Psoas muscle (tissue), 8 donors: ENCODE results near the gene LRCH4. TPM values are rescaled to one million over a fixed set of nuclear protein-coding genes. Genes with fewer than 3 reads are reported as not detected.

Source experiments
- ATAC-seq, 4 donors: fragments of 200-7000 bp; cut with Tn5 transposase; one replicate each; pipeline ENCODE4 v1.9.1; 2020; ENCODE audit warnings: moderate library complexity in 3 of 4, mild to moderate bottlenecking in 2 of 4
- DNase-seq, 2 donors: peaks; one replicate each; pipeline ENCODE4 v3.0.0-alpha.2; 2020
- H3K27ac ChIP-seq: fragments of 200-600 bp; one replicate; pipeline ENCODE4 v1.8.0; 2022
- H3K27me3 ChIP-seq, 3 donors: fragments of 200-600 bp in 1 of 3; one replicate each; pipeline versions ENCODE4 v1.6.1 to v1.8.0; 2013 to 2022; ENCODE audit warnings: low read length in 2 of 3, mild to moderate bottlenecking in 2 of 3, moderate library complexity in 1 of 3; ENCODE audit not compliant: insufficient read depth in 3 of 3
- H3K36me3 ChIP-seq, 2 donors: fragments of 200-600 bp in 1 of 2; one replicate each; pipeline versions ENCODE4 v1.6.1 to v1.8.0; 2013 to 2022; ENCODE audit warnings: low read depth in 1 of 2, mild to moderate bottlenecking in 1 of 2, moderate library complexity in 1 of 2; ENCODE audit not compliant: insufficient read depth in 1 of 2
- H3K4me1 ChIP-seq: fragments of 200-600 bp; one replicate; pipeline ENCODE4 v1.8.0; 2022
- H3K4me3 ChIP-seq: fragments of 200-600 bp; one replicate; pipeline ENCODE4 v1.8.0; 2022; ENCODE audit warnings: mild to moderate bottlenecking
- H3K9me3 ChIP-seq: fragments of 200-600 bp; one replicate; pipeline ENCODE4 v1.8.0; 2022
- WGBS, 3 donors: extraction: QIAGEN DNeasy Blood & Tissue Kit; methylation state at CpG; one replicate each; pipeline versions ENCODE4 v1.1.6 to v1.1.7; 2013; 5-methylcytosine and 5-hydroxymethylcytosine counted together
- intact Hi-C, 2 donors: fragments of 100-400 bp; cut with DNase I; formaldehyde crosslinking; loops; one replicate each; pipeline versions ENCODE4 v1.11.0 to v1.14.2; 2022
- polyA plus RNA-seq, 3 donors: library from polyadenylated mRNA; stranded (reverse); fragments of 200-250 nt; gene quantifications; one replicate each; pipeline ENCODE4 v1.2.3, GENCODE V29; 2013
- total RNA-seq, 4 donors: library from RNA; stranded (reverse); fragmentation: NEBNext Ultra II Directional in 2 of 4; extraction: Animal tissue kit (Norgen Biotek cat#: 25700) in 2 of 4; gene quantifications; one replicate each; pipeline versions ENCODE4 v1.2.1 to v1.2.4, GENCODE V29; 2021 to 2023
- TF ChIP-seq, protein P1 (sequence below): fragments of 200-600 bp; IDR thresholded peaks from one replicate; pipeline ENCODE4 v1.8.0; 2022; ENCODE audit warnings: antibody characterized with exemption
- donor health status: healthy with polysubstance abuse.
- donor health status: DM: no; HTN: no; CAD: no; lungs with moderate emphysema.
- donor health status: Bipolar disorder and iron deficiency.
- donor health status: healthy.
- donor health status: DM: yes; HTN: yes; CAD: no.
- donor health status: DM: no; HTN: no; CAD: no.
- donor health status: DM: no; HTN: no; CAD: no.
- donor health status: DM: yes; HTN: yes; CAD: no.

LRCH4 gene
- total and polyA plus RNA-seq, 7 donors, result 16.7 to 41.5 (median 33.5) TPM

DNA sequence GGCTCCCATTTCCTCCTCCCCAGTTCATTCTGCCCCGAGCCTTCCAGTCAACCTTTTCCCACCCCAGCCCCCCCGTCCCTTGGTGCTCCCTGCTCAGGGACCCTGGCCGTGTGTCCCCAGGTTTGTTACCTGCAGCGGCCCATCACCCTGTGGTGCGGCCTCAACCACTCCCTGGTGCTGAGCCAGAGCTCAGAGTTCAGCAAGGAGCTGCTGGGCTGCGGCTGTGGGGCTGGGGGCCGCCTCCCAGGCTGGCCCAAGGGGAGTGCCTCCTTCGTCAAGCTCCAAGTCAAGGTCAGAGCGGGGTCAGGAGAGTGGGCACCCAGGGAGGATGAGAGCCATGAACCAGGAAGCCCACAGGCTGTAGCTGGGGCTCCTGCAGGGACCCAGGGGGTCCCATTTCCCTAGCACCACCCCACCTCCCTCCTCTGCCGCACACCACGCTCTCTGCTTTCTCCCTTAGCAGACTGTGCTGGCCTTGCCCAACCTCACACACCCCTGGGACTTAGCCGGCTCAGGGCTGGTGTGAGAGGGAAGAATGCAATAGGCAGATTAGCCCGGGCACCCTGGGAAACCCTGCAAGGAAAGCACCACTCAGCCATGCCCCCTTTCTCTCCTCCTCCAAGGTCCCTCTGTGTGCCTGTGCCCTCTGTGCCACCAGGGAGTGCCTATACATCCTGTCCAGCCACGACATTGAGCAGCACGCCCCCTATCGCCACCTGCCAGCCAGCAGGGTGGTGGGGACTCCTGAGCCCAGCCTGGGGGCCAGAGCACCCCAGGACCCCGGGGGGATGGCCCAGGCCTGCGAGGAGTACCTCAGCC lies 14.2 kb upstream of the LRCH4 start:
- TF ChIP-seq, protein P1, sequence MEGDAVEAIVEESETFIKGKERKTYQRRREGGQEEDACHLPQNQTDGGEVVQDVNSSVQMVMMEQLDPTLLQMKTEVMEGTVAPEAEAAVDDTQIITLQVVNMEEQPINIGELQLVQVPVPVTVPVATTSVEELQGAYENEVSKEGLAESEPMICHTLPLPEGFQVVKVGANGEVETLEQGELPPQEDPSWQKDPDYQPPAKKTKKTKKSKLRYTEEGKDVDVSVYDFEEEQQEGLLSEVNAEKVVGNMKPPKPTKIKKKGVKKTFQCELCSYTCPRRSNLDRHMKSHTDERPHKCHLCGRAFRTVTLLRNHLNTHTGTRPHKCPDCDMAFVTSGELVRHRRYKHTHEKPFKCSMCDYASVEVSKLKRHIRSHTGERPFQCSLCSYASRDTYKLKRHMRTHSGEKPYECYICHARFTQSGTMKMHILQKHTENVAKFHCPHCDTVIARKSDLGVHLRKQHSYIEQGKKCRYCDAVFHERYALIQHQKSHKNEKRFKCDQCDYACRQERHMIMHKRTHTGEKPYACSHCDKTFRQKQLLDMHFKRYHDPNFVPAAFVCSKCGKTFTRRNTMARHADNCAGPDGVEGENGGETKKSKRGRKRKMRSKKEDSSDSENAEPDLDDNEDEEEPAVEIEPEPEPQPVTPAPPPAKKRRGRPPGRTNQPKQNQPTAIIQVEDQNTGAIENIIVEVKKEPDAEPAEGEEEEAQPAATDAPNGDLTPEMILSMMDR, result no peak
- H3K27ac ChIP-seq, result no peak overlapping the region
- ATAC-seq (no peak), DNase-seq (peak in 1 of 2 donors; percentile 75)
- H3K9me3 ChIP-seq, result no peaks in the 10 kb centered on the region
- H3K4me1 ChIP-seq, result peaks cover 3% of the 10 kb centered on the region
- peaks cover 0 to 8% (median 4%) of the 10 kb centered on the region in 3 donors for H3K27me3 ChIP-seq
- WGBS, 3 donors, result 64 to 78% (median 68%) methylated on average over 16 to 18 of the region's 18 CpGs
- H3K36me3 ChIP-seq, result no peaks in the 10 kb centered on the region
- intact Hi-C loops, result no loop called here
- H3K4me3 ChIP-seq, result no peak overlapping the region

DNA sequence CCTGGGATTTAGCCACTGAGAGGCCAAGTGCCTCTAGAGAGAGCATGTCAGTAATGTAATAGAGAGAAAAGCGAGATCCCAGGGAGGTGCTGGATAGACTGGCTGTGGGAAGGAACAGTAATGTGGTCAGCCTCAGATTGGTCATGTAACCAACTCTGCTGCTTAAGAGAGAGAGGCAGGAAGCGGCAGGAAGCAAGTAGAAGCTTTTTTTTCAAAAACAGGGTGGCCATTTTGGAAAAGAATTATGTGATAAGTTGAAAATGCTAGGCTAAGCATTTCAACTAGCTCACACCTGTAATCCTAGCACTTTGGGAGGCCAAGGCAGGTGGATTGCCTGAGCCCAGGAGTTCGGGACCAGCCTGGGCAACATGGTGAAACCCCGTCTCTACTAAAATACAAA lies 12.5 kb upstream of the LRCH4 start:
- 84 to 88% (median 86%) methylated on average over 4 of the region's 4 CpGs for WGBS, 3 donors
- no peak overlapping the region for H3K4me3 ChIP-seq
- H3K9me3 ChIP-seq, result no peaks in the 10 kb centered on the region
- DNase-seq (no peak), ATAC-seq (no peak)
- TF ChIP-seq, protein P1, result no peak
- H3K36me3 ChIP-seq, result no peaks in the 10 kb centered on the region
- H3K4me1 ChIP-seq, result no peaks in the 10 kb centered on the region
- H3K27ac ChIP-seq, result no peak overlapping the region
- peaks cover 0 to 8% (median 4%) of the 10 kb centered on the region in 3 donors for H3K27me3 ChIP-seq
- intact Hi-C loops, result no loop called here

DNA sequence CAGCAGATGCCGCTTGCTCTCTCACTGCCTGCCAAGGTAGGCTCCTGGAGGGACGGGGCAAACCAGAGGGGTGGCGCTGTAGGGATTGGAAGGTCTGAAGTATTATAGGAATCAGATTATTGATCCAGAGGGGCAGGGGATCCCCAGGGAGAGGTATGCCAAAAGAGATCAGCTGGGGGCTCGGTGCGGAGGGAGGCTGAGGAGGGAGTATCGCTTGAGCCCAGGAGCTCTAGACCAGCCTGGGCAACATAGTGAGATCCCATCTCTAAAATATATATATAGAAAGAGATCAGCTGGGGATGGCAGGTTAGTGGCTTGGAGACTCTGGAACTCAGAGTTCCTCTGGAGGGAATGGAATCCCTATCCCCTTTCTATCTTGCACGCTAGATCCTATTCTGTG lies 9.3 kb upstream of the LRCH4 start:
- H3K36me3 ChIP-seq, result no peaks in the 10 kb centered on the region
- 93 to 98% (median 95%) methylated on average over 7 of the region's 7 CpGs for WGBS, 3 donors

DNA sequence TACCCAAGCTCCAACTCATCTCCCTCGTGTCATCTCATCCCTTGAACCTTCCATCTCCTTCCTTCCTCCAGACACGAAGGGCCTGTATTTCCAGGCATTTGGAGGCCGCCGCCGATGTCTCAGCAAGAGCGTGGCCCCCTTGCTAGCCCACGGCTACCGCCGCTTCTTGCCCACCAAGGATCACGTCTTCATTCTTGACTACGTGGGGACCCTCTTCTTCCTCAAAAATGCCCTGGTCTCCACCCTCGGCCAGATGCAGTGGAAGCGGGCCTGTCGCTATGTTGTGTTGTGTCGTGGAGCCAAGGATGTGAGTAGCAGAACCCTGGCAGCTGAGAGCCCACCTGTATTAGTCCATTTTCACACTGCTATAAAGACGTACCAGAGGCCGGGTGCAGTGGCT lies 5.7 kb upstream of the LRCH4 start:
- Histone ChIP-seq H3K27me3 (peaks cover 0 to 1% (median 0%) of the 10 kb centered on the region in 3 donors), H3K36me3 (no peaks in the 10 kb centered on the region), H3K9me3 (no peaks in the 10 kb centered on the region), H3K4me1 (peaks cover 5% of the 10 kb centered on the region), H3K27ac (no peak overlapping the region), H3K4me3 (no peak overlapping the region)
- ATAC-seq (no peak), DNase-seq (no peak)
- intact Hi-C loops, result no loop called here
- WGBS, 3 donors, result 89 to 91% (median 91%) methylated on average over 17 of the region's 17 CpGs
- TF ChIP-seq, protein P1, result no peak

More for the DNA sequence above, 9.3 kb upstream of the LRCH4 start:
- no peak for ATAC-seq
- DNase-seq, result no peak
- H3K27ac ChIP-seq, result no peak overlapping the region
- no peak overlapping the region for H3K4me3 ChIP-seq
- intact Hi-C loops, result no loop called here
- no peaks in the 10 kb centered on the region for H3K9me3 ChIP-seq
- TF ChIP-seq, protein P1, result no peak
- H3K4me1 ChIP-seq, result no peaks in the 10 kb centered on the region
- H3K27me3 ChIP-seq, result peaks cover 0 to 1% (median 0%) of the 10 kb centered on the region in 3 donors
